Naive thymus-derived CD4-positive, alpha-beta T cell (primary cell): ENCODE measurements around the gene VEZT. TPM values are rescaled to one million over a fixed set of nuclear protein-coding genes. Genes with fewer than 3 reads are reported as not detected.
A peak's percentile ranks its signal among the peaks of the same experiment; 100 is the strongest.

Experiments used
- microRNA-seq: library from miRNA; unstranded; fragments of <30 nt; microRNA quantifications from one replicate; pipeline ENCODE4 v1.2.0, GENCODE V29; 2022; ENCODE audit warnings: borderline microRNAs expressed
- polyA plus RNA-seq, 2 donors: library from polyadenylated mRNA; unstranded; fragments of 300-500 nt; fragmentation: Illumina TruSeq; gene quantifications; one replicate each; pipeline ENCODE4 v1.2.3, GENCODE V29; 2021
- total RNA-seq, 6 experiments: library from RNA in 5 of 6; stranded (reverse) in 5 of 6; gene quantifications; 1 replicate in 5 of 6; 2 replicates in 1 of 6; pipeline ENCODE4 v1.2.3 and lab custom pipeline; 2021 to 2026

The VEZT gene
- total and polyA plus RNA-seq, 7 experiments from 2014 or later = 23.2 to 48.8 (median 38.7) TPM

Small RNA genes within 50 kb of the gene (microRNA-seq; reads per million reads assigned to microRNA genes)
- gene MIR331 (59.6 reads per million, percentile 47 among the genes with 10 or more reads in this experiment), gene MIR3685 (not detected)

Other genes starting within 250 kb of the VEZT start
- 100 to 1,000 TPM in 1 of 5 experiments, 10 to 100 TPM in 4; 57.8 to 123 (median 68.5) TPM for gene NDUFA12, start 214.1 kb upstream of the VEZT start, total RNA-seq
- gene NDUFA12, start 214.1 kb upstream of the VEZT start, polyA plus RNA-seq = 100 to 1,000 TPM; 393 to 507 TPM
- gene NR2C1, start 144.2 kb upstream of the VEZT start, total RNA-seq = 10 to 100 TPM; 30.5 to 66.8 (median 58.7) TPM
- 10 to 100 TPM; 12.5 to 15.9 TPM for gene NR2C1, start 144.2 kb upstream of the VEZT start, polyA plus RNA-seq
- 1 to 10 TPM in 3 of 5 experiments, under 1 TPM in 2; 0.70 to 8.6 (median 1.1) TPM for gene FGD6, start 340 bp upstream of the VEZT start, total RNA-seq
- 1 to 10 TPM in 1 of 2 donors, under 1 TPM in 1; 0.35 to 1.1 TPM for gene FGD6, start 340 bp upstream of the VEZT start, polyA plus RNA-seq